Measurements from ENCODE around the gene HRK.

HRK gene

GRCh38 chr12:116864371-116865160, 16.7 kb downstream of the HRK start:
- TF ChIP-seq, protein P1, sequence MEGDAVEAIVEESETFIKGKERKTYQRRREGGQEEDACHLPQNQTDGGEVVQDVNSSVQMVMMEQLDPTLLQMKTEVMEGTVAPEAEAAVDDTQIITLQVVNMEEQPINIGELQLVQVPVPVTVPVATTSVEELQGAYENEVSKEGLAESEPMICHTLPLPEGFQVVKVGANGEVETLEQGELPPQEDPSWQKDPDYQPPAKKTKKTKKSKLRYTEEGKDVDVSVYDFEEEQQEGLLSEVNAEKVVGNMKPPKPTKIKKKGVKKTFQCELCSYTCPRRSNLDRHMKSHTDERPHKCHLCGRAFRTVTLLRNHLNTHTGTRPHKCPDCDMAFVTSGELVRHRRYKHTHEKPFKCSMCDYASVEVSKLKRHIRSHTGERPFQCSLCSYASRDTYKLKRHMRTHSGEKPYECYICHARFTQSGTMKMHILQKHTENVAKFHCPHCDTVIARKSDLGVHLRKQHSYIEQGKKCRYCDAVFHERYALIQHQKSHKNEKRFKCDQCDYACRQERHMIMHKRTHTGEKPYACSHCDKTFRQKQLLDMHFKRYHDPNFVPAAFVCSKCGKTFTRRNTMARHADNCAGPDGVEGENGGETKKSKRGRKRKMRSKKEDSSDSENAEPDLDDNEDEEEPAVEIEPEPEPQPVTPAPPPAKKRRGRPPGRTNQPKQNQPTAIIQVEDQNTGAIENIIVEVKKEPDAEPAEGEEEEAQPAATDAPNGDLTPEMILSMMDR (IDR thresholded peaks at IDR 0.05; ENCODE audit: borderline replicate concordance, insufficient read depth, low read depth, low read length), result no peak
- H3K4me3 ChIP-seq (ENCODE audit: low read depth, low read length), result no peak overlapping the region

- TF ChIP-seq, protein P1 (IDR thresholded peaks at IDR 0.05; ENCODE audit: borderline replicate concordance, insufficient read depth, low read depth, low read length), result peak; percentile 79
These were observed 17.9 kb downstream of the HRK start for GRCh38 chr12:116863275-116863767.

GRCh38 chr12:116862167-116862566, 19.1 kb downstream of the HRK start:
- TF ChIP-seq, protein P1 (IDR thresholded peaks at IDR 0.05; ENCODE audit: borderline replicate concordance, insufficient read depth, low read depth, low read length), result no peak
- H3K4me3 ChIP-seq (ENCODE audit: low read depth, low read length), result no peak overlapping the region

More at GRCh38 chr12:116863275-116863767, 17.9 kb downstream of the HRK start:
- H3K4me3 ChIP-seq (ENCODE audit: low read depth, low read length), result no peak overlapping the region

GRCh38 chr12:116861320-116861719, 19.9 kb downstream of the HRK start:
- H3K4me3 ChIP-seq (ENCODE audit: low read depth, low read length), result no peak overlapping the region
- TF ChIP-seq, protein P1 (IDR thresholded peaks at IDR 0.05; ENCODE audit: borderline replicate concordance, insufficient read depth, low read depth, low read length), result no peak

DNA sequence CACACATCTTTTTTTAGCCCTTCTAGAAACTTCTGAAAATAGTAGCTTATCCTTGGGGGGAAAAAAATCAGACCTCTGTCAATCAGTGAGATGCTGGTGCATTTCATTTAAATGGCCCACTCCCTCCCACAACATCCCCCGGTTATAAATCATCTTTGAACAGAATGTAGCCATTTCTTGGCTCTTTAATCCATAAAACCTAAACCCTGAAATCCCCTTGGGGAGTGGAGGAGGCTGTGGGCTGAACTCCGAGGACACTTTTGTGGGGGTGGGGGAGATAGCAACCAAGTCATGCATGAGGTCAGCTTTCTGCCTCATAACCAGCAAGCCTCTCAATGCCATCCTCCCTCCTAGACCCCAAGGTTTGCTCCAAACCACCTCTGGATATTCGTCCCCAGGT, 21.0 kb downstream of the HRK start:
- TF ChIP-seq, protein P1 (IDR thresholded peaks at IDR 0.05; ENCODE audit: borderline replicate concordance, insufficient read depth, low read depth, low read length), result no peak
- no peak overlapping the region for H3K4me3 ChIP-seq (ENCODE audit: low read depth, low read length)

DNA sequence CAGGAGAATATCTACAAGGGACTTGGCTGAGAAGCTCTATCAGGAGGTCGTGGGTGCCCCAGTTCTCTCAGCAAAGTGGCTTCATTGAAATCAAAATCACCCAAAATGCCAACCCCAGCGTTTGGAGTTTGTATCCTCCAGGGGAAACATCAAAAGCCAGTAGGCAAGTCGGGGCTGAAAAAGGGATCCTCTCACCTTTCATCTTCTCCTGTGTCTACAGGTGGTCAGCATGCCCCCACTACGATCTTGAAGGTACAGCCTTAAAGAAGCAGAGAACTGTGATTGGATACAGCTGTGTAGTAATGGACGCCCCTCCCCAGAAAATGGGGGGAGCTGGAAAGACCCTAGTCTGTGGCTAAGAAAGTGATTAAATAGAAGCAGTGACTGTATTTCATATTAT, 22.2 kb downstream of the HRK start:
- TF ChIP-seq, protein P1 (IDR thresholded peaks at IDR 0.05; ENCODE audit: borderline replicate concordance, insufficient read depth, low read depth, low read length), result no peak
- no peak overlapping the region for H3K4me3 ChIP-seq (ENCODE audit: low read depth, low read length)

- TF ChIP-seq, protein P1 (IDR thresholded peaks at IDR 0.05; ENCODE audit: borderline replicate concordance, insufficient read depth, low read depth, low read length), result no peak
- no peak overlapping the region for H3K4me3 ChIP-seq (ENCODE audit: low read depth, low read length)
These were observed 24.5 kb downstream of the HRK start for GRCh38 chr12:116856729-116857128.

Data from GM12875 (cell line).